ENCODE data around the gene EFCAB10.
"Not testable (repeated sequence)": the region's sequence is repeated elsewhere in the genome, so short reads cannot be mapped to it uniquely, and the experiment has no call there.

Gene EFCAB10

DNA sequence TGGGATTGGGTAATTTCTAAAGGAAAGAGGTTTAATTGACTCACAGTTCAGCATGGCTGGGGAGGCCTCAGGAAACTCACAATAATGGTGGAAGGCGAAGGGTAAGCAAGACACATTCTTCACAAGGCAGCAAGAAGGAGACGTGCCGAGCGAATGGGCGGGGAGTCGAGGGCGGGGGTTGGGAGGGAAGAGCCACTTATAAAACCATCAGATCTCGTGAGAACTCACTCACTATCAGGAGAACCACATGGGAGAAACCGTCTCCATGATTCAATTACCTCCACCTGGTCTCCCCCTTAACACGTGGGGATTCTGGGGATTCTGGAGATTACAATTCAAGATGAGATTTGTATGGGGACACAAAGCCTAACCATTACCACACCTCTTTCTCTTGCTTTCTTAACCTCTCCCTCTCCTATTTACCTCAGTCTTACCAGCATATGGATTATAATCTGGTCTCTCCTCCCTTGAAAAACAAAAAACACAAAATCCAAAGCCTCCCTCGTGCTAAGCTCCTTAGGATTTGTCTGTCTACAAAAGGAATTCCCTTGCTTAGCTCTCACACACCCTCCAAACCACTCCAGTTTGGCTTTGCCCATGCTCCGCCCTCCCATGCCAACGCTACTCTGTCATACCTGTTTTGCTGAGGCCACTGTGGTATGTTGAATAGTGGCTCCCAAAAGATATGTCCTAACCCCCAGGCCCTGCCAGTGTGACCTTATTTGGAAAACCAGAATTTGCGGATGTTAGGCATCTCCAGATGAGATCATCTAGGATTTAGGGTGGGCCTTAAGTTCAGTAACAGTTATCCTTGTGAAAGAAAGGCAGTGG is 19.6 kb upstream of the EFCAB10 start:
- TF ChIP-seq ARNTL (CRISPR knock-in tag; IDR thresholded peaks at IDR 0.05; ENCODE audit: borderline replicate concordance, low read depth) (no peak), ZC3H10 (CRISPR knock-in tag; IDR thresholded peaks at IDR 0.05) (no peak), ZNF70 (CRISPR knock-in tag; IDR thresholded peaks at IDR 0.05) (no peak), OSR1 (CRISPR knock-in tag; IDR thresholded peaks at IDR 0.05) (no peak), TOX (CRISPR knock-in tag; IDR thresholded peaks at IDR 0.05; ENCODE audit: borderline replicate concordance) (no peak), ZFP3 (CRISPR knock-in tag; IDR thresholded peaks at IDR 0.05) (no peak), ISL1 (CRISPR knock-in tag; IDR thresholded peaks at IDR 0.05) (no peak), BACH2 (CRISPR knock-in tag; IDR thresholded peaks at IDR 0.05; ENCODE audit: borderline replicate concordance) (no peak), ZNF8 (CRISPR knock-in tag; IDR thresholded peaks at IDR 0.05) (no peak), RARB (CRISPR knock-in tag; IDR thresholded peaks at IDR 0.05) (no peak), ZNF565 (CRISPR knock-in tag; conservative IDR thresholded peaks at IDR 0.05; ENCODE audit: low read depth) (no peak), CSDC2 (CRISPR knock-in tag; IDR thresholded peaks at IDR 0.05) (no peak)
- TF ChIP-seq, protein P1, sequence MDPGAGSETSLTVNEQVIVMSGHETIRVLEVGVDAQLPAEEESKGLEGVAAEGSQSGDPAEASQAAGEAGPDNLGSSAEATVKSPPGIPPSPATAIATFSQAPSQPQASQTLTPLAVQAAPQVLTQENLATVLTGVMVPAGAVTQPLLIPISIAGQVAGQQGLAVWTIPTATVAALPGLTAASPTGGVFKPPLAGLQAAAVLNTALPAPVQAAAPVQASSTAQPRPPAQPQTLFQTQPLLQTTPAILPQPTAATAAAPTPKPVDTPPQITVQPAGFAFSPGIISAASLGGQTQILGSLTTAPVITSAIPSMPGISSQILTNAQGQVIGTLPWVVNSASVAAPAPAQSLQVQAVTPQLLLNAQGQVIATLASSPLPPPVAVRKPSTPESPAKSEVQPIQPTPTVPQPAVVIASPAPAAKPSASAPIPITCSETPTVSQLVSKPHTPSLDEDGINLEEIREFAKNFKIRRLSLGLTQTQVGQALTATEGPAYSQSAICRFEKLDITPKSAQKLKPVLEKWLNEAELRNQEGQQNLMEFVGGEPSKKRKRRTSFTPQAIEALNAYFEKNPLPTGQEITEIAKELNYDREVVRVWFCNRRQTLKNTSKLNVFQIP (CRISPR knock-in tag; IDR thresholded peaks at IDR 0.05; ENCODE audit: borderline replicate concordance, low read depth) = no peak
- TF ChIP-seq, protein P2, sequence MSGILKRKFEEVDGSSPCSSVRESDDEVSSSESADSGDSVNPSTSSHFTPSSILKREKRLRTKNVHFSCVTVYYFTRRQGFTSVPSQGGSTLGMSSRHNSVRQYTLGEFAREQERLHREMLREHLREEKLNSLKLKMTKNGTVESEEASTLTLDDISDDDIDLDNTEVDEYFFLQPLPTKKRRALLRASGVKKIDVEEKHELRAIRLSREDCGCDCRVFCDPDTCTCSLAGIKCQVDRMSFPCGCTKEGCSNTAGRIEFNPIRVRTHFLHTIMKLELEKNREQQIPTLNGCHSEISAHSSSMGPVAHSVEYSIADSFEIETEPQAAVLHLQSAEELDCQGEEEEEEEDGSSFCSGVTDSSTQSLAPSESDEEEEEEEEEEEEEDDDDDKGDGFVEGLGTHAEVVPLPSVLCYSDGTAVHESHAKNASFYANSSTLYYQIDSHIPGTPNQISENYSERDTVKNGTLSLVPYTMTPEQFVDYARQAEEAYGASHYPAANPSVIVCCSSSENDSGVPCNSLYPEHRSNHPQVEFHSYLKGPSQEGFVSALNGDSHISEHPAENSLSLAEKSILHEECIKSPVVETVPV (CRISPR knock-in tag; IDR thresholded peaks at IDR 0.05) = no peak
- ATAC-seq = peak; percentile 15; the same call in 1 of the 3 replicates

DNA sequence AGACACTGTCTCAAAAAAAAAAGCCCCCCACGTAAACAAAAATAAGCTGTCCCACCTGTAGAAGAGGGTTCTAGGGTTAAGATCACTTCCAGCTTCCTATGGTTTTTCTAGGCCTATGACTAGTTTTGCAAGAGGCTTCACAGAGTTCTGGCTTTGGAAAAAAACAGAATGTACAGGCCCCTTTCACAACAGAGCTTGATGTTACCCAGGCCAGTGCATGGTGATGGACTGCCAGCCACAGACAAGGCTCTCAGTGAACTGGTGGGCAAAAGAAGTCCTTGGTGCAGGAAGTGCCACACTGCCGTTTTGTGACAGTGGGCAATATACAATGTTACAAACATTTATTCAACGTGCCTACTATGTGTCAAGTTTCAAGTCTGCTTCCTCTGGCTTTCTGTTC is 18.3 kb upstream of the EFCAB10 start:
- ATAC-seq = no peak
- no peak for TF ChIP-seq ZFP30 (CRISPR knock-in tag; IDR thresholded peaks at IDR 0.05)

DNA sequence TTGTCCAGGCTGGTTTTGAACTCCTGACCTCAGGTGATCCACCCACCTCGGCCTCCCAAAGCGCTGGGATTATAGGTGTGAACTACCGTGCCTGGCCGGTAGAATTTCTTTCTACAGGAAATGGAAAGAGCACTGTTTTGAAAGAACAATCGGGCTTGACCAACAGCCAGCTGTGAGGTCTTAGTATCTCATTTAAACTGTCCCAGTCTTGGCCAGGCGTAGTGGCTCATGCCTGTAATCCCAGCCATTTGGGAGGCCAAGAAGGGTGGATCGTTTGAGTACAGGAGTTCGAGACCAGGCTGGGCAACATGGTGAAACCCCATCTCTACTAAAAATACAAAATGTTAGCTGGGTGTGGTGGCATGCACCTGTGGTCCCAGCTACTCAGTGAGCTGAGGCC is 17.8 kb upstream of the EFCAB10 start:
- ATAC-seq = not testable (repeated sequence)

DNA sequence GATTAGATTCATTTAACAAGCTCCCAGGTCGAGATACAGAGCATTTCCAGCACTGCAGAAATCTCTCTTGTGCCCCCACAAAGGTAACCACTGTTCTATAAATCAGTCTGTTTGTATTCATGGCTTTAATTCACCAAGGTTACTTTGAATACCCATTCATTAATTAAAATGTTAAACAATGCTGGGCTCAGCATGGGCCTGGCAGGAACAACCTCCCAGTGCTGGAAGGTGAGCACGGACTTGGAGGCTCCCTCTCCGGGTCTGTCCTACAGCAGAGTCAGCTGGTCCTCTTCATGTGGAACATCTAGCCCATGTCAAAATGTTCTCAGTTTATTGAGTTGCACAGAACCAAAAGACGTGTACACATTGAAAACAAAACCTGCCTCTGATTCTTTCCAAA is 15.6 kb upstream of the EFCAB10 start:
- TF ChIP-seq ARNTL (CRISPR knock-in tag; IDR thresholded peaks at IDR 0.05; ENCODE audit: borderline replicate concordance, low read depth) (no peak), ZFP30 (CRISPR knock-in tag; IDR thresholded peaks at IDR 0.05) (no peak), PPARA (CRISPR knock-in tag; IDR thresholded peaks at IDR 0.05; ENCODE audit: borderline replicate concordance) (no peak), BACH2 (CRISPR knock-in tag; IDR thresholded peaks at IDR 0.05; ENCODE audit: borderline replicate concordance) (no peak), ESRRG (CRISPR knock-in tag; IDR thresholded peaks at IDR 0.05) (no peak), ZNF70 (CRISPR knock-in tag; IDR thresholded peaks at IDR 0.05) (no peak), RARB (CRISPR knock-in tag; IDR thresholded peaks at IDR 0.05) (no peak), GLIS3 (CRISPR knock-in tag; IDR thresholded peaks at IDR 0.05) (no peak), OSR1 (CRISPR knock-in tag; IDR thresholded peaks at IDR 0.05) (no peak), SNAI2 (CRISPR knock-in tag; IDR thresholded peaks at IDR 0.05) (no peak), ZFP3 (CRISPR knock-in tag; IDR thresholded peaks at IDR 0.05) (no peak), TCF4 (CRISPR knock-in tag; IDR thresholded peaks at IDR 0.05; ENCODE audit: borderline replicate concordance) (no peak), ISL1 (CRISPR knock-in tag; IDR thresholded peaks at IDR 0.05) (no peak), ZNF565 (CRISPR knock-in tag; conservative IDR thresholded peaks at IDR 0.05; ENCODE audit: low read depth) (no peak)
- TF ChIP-seq, protein P1 (CRISPR knock-in tag; IDR thresholded peaks at IDR 0.05; ENCODE audit: borderline replicate concordance, low read depth) = no peak
- TF ChIP-seq, protein P3, sequence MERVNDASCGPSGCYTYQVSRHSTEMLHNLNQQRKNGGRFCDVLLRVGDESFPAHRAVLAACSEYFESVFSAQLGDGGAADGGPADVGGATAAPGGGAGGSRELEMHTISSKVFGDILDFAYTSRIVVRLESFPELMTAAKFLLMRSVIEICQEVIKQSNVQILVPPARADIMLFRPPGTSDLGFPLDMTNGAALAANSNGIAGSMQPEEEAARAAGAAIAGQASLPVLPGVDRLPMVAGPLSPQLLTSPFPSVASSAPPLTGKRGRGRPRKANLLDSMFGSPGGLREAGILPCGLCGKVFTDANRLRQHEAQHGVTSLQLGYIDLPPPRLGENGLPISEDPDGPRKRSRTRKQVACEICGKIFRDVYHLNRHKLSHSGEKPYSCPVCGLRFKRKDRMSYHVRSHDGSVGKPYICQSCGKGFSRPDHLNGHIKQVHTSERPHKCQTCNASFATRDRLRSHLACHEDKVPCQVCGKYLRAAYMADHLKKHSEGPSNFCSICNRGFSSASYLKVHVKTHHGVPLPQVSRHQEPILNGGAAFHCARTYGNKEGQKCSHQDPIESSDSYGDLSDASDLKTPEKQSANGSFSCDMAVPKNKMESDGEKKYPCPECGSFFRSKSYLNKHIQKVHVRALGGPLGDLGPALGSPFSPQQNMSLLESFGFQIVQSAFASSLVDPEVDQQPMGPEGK (CRISPR knock-in tag; IDR thresholded peaks at IDR 0.05; ENCODE audit: borderline replicate concordance) = no peak
- TF ChIP-seq, protein P4, sequence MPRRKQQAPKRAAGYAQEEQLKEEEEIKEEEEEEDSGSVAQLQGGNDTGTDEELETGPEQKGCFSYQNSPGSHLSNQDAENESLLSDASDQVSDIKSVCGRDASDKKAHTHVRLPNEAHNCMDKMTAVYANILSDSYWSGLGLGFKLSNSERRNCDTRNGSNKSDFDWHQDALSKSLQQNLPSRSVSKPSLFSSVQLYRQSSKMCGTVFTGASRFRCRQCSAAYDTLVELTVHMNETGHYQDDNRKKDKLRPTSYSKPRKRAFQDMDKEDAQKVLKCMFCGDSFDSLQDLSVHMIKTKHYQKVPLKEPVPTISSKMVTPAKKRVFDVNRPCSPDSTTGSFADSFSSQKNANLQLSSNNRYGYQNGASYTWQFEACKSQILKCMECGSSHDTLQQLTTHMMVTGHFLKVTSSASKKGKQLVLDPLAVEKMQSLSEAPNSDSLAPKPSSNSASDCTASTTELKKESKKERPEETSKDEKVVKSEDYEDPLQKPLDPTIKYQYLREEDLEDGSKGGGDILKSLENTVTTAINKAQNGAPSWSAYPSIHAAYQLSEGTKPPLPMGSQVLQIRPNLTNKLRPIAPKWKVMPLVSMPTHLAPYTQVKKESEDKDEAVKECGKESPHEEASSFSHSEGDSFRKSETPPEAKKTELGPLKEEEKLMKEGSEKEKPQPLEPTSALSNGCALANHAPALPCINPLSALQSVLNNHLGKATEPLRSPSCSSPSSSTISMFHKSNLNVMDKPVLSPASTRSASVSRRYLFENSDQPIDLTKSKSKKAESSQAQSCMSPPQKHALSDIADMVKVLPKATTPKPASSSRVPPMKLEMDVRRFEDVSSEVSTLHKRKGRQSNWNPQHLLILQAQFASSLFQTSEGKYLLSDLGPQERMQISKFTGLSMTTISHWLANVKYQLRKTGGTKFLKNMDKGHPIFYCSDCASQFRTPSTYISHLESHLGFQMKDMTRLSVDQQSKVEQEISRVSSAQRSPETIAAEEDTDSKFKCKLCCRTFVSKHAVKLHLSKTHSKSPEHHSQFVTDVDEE (CRISPR knock-in tag; IDR thresholded peaks at IDR 0.05) = no peak
- TF ChIP-seq, protein P2 (CRISPR knock-in tag; IDR thresholded peaks at IDR 0.05) = no peak
- ATAC-seq = no peak
